GM12864 (cell line): ENCODE data around the gene LSS.

Experiments used
- DNase-seq: peaks from one replicate; pipeline ENCODE4 v3.0.0-alpha.2; 2011; ENCODE audit warnings: low read depth
- H3K4me3 ChIP-seq: 2 replicates; pipeline ENCODE4 v1.5.1; 2011; ENCODE audit warnings: mild to moderate bottlenecking, low read depth, low read length, control low read depth
- CTCF ChIP-seq: IDR thresholded peaks from 2 replicates; pipeline ENCODE4 v1.5.1; 2011; ENCODE audit warnings: low read depth, mild to moderate bottlenecking, moderate library complexity, low read length, control low read depth, inconsistent platforms; ENCODE audit errors: missing control alignments

Gene LSS

GRCh38 chr21:46157987-46158451 is 70.6 kb downstream of the LSS start:
- no peak for TF ChIP-seq CTCF
- DNase-seq = no peak
- no peak overlapping the region for H3K4me3 ChIP-seq

- no peak for TF ChIP-seq CTCF
- DNase-seq = no peak
- no peak overlapping the region for H3K4me3 ChIP-seq
Observed at GRCh38 chr21:46157396-46157986, 71.1 kb downstream of the LSS start.

GRCh38 chr21:46156678-46157077 is 71.9 kb downstream of the LSS start:
- no peak for TF ChIP-seq CTCF
- DNase-seq = no peak
- no peak overlapping the region for H3K4me3 ChIP-seq

GRCh38 chr21:46156378-46156645 is 72.3 kb downstream of the LSS start:
- H3K4me3 ChIP-seq = no peak overlapping the region
- TF ChIP-seq CTCF = no peak
- no peak for DNase-seq

GRCh38 chr21:46155514-46156377 is 72.8 kb downstream of the LSS start, which contains the start of gene FTCD:
TSS of gene FTCD (minus strand) at chr21:46155579. CDS start at chr21:46155523, 56 bp downstream.
- H3K4me3 ChIP-seq = no peak within 1 kb of the TSS
- TF ChIP-seq CTCF = no peak
- no peak for DNase-seq

- no peak for DNase-seq
- no peak overlapping the region for H3K4me3 ChIP-seq
- no peak for TF ChIP-seq CTCF
Observed at GRCh38 chr21:46154955-46155513, 73.5 kb downstream of the LSS start.
